Right renal pelvis (tissue), 4 donors: ENCODE measurements around the gene GALNT2. TPM values are rescaled to one million over a fixed set of nuclear protein-coding genes. Genes with fewer than 3 reads are reported as not detected.
A peak's percentile ranks its signal among the peaks of the same experiment; 100 is the strongest.

Experiments
- DNase-seq, 4 donors: peaks; one replicate each; pipeline ENCODE4 v3.0.0-alpha.2; 2013; ENCODE audit warnings: low read depth in 4 of 4, low spot score in 3 of 4, missing footprints in 1 of 4
- polyA plus RNA-seq, 4 donors: library from polyadenylated mRNA; unstranded; fragments of 120-200 nt; gene quantifications; one replicate each; pipeline ENCODE4 v1.2.1, GENCODE V29; 2013; ENCODE audit not compliant: insufficient read length in 4 of 4

The GALNT2 gene
- polyA plus RNA-seq, 4 donors = 61.4 to 72.6 (median 65.7) TPM

- DNase-seq = no peak
Measured at GRCh38 chr1:230174471-230175162, 107.6 kb downstream of the GALNT2 start.

- DNase-seq = no peak
Measured at GRCh38 chr1:230175163-230175747, 108.2 kb downstream of the GALNT2 start.

GRCh38 chr1:230175839-230176238, 108.8 kb downstream of the GALNT2 start:
- DNase-seq = no peak

GRCh38 chr1:230176326-230176725, 109.3 kb downstream of the GALNT2 start:
- no peak for DNase-seq

- DNase-seq = peak in 3 of 4 donors; percentile 38 to 54 (median 50)
Measured at GRCh38 chr1:230176871-230177411, 109.9 kb downstream of the GALNT2 start.

- DNase-seq = no peak
Measured at GRCh38 chr1:230179249-230179648, 112.2 kb downstream of the GALNT2 start.

GRCh38 chr1:230185076-230186001, 118.3 kb downstream of the GALNT2 start:
- no peak for DNase-seq

- no peak for DNase-seq
Measured at GRCh38 chr1:230186003-230186863, 119.2 kb downstream of the GALNT2 start.

- no peak for DNase-seq
Measured at GRCh38 chr1:230186874-230187273, 119.8 kb downstream of the GALNT2 start.

- DNase-seq = no peak
Measured at GRCh38 chr1:230187290-230187689, 120.3 kb downstream of the GALNT2 start.

GRCh38 chr1:230188826-230189225, 121.8 kb downstream of the GALNT2 start:
- DNase-seq = no peak

- no peak for DNase-seq
Measured at GRCh38 chr1:230189341-230189740, 122.3 kb downstream of the GALNT2 start.

GRCh38 chr1:230189824-230190223, 122.8 kb downstream of the GALNT2 start:
- no peak for DNase-seq

- DNase-seq = no peak
Measured at GRCh38 chr1:230191079-230191804, 124.2 kb downstream of the GALNT2 start.

- DNase-seq = no peak
Measured at GRCh38 chr1:230191855-230192254, 124.8 kb downstream of the GALNT2 start.

- no peak for DNase-seq
Measured at GRCh38 chr1:230194525-230194924, 127.5 kb downstream of the GALNT2 start.

GRCh38 chr1:230195199-230195598, 128.2 kb downstream of the GALNT2 start:
- no peak for DNase-seq

GRCh38 chr1:230196077-230196476, 129.0 kb downstream of the GALNT2 start:
- no peak for DNase-seq
